Caco-2 (cell line): ENCODE measurements around the gene TNRC6C. TPM values are rescaled to one million over a fixed set of nuclear protein-coding genes. Genes with fewer than 3 reads are reported as not detected.

Experiments
- BruUV-seq: library from RNA; stranded (reverse); fragments of 400-500 nt; replicated peaks from 2 replicates; lab custom pipeline; 2021; lab: Mats Ljungman, UMichigan
- CTCF ChIA-PET: fragments of 300-600 bp; sonication (Branson Sonifier 250); formaldehyde crosslinking; loops from one replicate; lab custom pipeline; 2022; ENCODE audit warnings: antibody characterized with exemption; lab: Charles Lee
- POLR2A ChIA-PET: fragments of 300-600 bp; sonication (Branson Sonifier 250); formaldehyde crosslinking; loops from one replicate; lab custom pipeline; 2022; ENCODE audit warnings: antibody characterized with exemption; lab: Charles Lee
- DNase-seq, 2 experiments: peaks; one replicate each; pipeline versions ENCODE4 v3.0.0 to v3.0.0-alpha.2; 2020 to 2022
- H3K27me3 ChIP-seq: replicated peaks from 2 replicates; pipeline ENCODE4 v1.6.0; 2011; ENCODE audit warnings: low read length; ENCODE audit not compliant: control insufficient read depth, insufficient read depth
- H3K36me3 ChIP-seq: 2 replicates; pipeline ENCODE4 v1.5.1; 2011; ENCODE audit warnings: low read length; ENCODE audit not compliant: control insufficient read depth, insufficient read depth
- H3K4me1 ChIP-seq: fragments of 250-450 bp; sonication (Bioruptor Pico); 2 replicates; pipeline ENCODE4 v1.5.1; 2020; ENCODE audit warnings: mild to moderate bottlenecking
- H3K4me3 ChIP-seq: 2 replicates; pipeline ENCODE4 v1.5.1; 2011; ENCODE audit warnings: low read depth, mild to moderate bottlenecking, control low read depth, low read length
- H3K9me3 ChIP-seq: fragments of 250-450 bp; sonication (Bioruptor Pico); 2 replicates; pipeline ENCODE4 v1.5.1; 2020; ENCODE audit warnings: mild to moderate bottlenecking, moderate library complexity
- H3K27ac Mint-ChIP-seq: one replicate; pipeline ENCODE4 v1.8.0; 2022; ENCODE audit warnings: mixed read lengths; ENCODE audit not compliant: unreplicated experiment
- H3K27me3 Mint-ChIP-seq: one replicate; pipeline ENCODE4 v1.8.0; 2022; ENCODE audit warnings: mixed read lengths; ENCODE audit not compliant: insufficient read depth, unreplicated experiment
- H3K36me3 Mint-ChIP-seq: one replicate; pipeline ENCODE4 v1.8.0; 2022; ENCODE audit warnings: mild to moderate bottlenecking, mixed read lengths; ENCODE audit not compliant: insufficient read depth, unreplicated experiment
- H3K4me1 Mint-ChIP-seq: one replicate; pipeline ENCODE4 v1.8.0; 2022; ENCODE audit warnings: low read depth, mixed read lengths; ENCODE audit not compliant: unreplicated experiment
- H3K4me3 Mint-ChIP-seq: one replicate; pipeline ENCODE4 v1.8.0; 2022; ENCODE audit warnings: mild to moderate bottlenecking, moderate library complexity, mixed read lengths; ENCODE audit not compliant: unreplicated experiment
- H3K9me3 Mint-ChIP-seq: one replicate; pipeline ENCODE4 v1.8.0; 2022; ENCODE audit warnings: mixed read lengths; ENCODE audit not compliant: unreplicated experiment
- CTCF ChIP-seq, 2 experiments: fragments of 200-600 bp in 1 of 2; IDR thresholded peaks; 1 replicate in 1 of 2; 2 replicates in 1 of 2; pipeline versions ENCODE4 v1.5.1 to v1.8.0; 2011 to 2022; ENCODE audit warnings: antibody characterized with exemption in 1 of 2, control low read depth in 1 of 2, inconsistent platforms in 1 of 2, low read depth in 1 of 2, low read length in 1 of 2, mild to moderate bottlenecking in 1 of 2, moderate library complexity in 1 of 2; ENCODE audit not compliant: insufficient read depth in 1 of 2, severe bottlenecking in 1 of 2, unreplicated experiment in 1 of 2
- intact Hi-C: fragments of 100-400 bp; cut with micrococcal nuclease; formaldehyde crosslinking; loops from one replicate; pipeline ENCODE4 v1.10.0; 2022; ENCODE audit not compliant: unreplicated experiment
- total RNA-seq: library from RNA; stranded (reverse); gene quantifications from 2 replicates; pipeline ENCODE4 v1.2.3, GENCODE V29; 2022

The TNRC6C gene
- total RNA-seq, 1 experiment from 2014 or later = 17.9 TPM

- Mint-ChIP-seq H3K27ac (no peak overlapping the region), H3K27me3 (no peaks in the 10 kb centered on the region), H3K36me3 (no peaks in the 10 kb centered on the region), H3K4me3 (no peak overlapping the region), H3K4me1 (peaks cover 18% of the 10 kb centered on the region), H3K9me3 (no peaks in the 10 kb centered on the region)
- Histone ChIP-seq H3K9me3 (no peaks in the 10 kb centered on the region), H3K4me1 (peaks cover 57% of the 10 kb centered on the region), H3K27me3 (no peaks in the 10 kb centered on the region), H3K36me3 (no peaks in the 10 kb centered on the region), H3K4me3 (no peak overlapping the region)
- DNase-seq = no peak
- ChIA-PET CTCF (no interaction called here), POLR2A (no interaction called here)
- no peak for TF ChIP-seq CTCF (IDR thresholded peaks at IDR 0.05; ENCODE audit: insufficient read depth in 1 of 2, low read depth in 1 of 2, low read length in 1 of 2, severe bottlenecking in 1 of 2, unreplicated experiment in 1 of 2)
- intact Hi-C loops = no loop called here
- BruUV-seq = no TSS peak
Observed at GRCh38 chr17:78147315-78147998, 189.0 kb downstream of the TNRC6C start.

DNA sequence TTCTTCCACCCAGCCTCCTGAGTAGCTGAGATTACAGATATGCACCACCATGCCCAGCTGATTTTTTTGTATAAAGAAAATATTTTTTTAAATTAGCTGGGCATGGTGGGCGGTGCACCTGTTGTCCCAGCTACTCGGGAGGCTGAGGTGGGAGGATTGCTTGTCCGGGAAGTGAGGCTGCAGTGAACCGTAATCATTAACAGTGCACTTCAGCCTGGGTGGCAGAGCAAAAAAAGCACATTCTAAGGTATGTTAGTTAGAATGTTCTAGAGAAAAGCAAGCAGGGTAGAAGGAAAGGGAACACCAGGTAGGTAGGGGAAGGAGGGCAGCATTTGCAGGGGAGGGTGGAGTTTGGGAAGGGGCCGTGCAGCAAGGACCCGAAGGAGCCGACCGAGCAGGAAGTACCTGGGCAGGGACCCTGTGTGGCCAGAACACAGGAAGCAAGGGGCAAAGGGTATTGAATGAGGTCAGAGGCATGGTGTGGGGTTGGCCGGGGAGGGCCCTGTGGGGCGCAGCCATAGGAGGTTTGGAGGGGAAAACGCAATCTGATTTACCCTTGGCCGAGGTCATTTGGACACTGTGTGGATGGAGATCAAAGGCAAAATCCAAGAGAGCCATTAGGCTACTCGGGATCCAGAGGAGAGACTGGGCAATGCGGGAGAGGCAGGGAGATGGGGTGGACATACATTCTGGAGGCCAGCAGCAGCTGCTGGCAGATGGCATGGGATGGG is 189.9 kb downstream of the TNRC6C start:
- Histone ChIP-seq H3K36me3 (no peaks in the 10 kb centered on the region), H3K4me3 (no peak overlapping the region), H3K9me3 (no peaks in the 10 kb centered on the region), H3K4me1 (peaks cover 61% of the 10 kb centered on the region), H3K27me3 (no peaks in the 10 kb centered on the region)
- no peaks in the 10 kb centered on the region for H3K36me3 Mint-ChIP-seq
- TF ChIP-seq CTCF (IDR thresholded peaks at IDR 0.05; ENCODE audit: insufficient read depth in 1 of 2, low read depth in 1 of 2, low read length in 1 of 2, severe bottlenecking in 1 of 2, unreplicated experiment in 1 of 2) = no peak
- BruUV-seq = no TSS peak
- peak overlapping the region; percentile 51 for H3K27ac Mint-ChIP-seq
- DNase-seq = peak in 1 of 2 experiments; percentile 35
- H3K4me3 Mint-ChIP-seq = no peak overlapping the region
- H3K9me3 Mint-ChIP-seq = no peaks in the 10 kb centered on the region
- ChIA-PET POLR2A (interaction anchor here (0.6 kb wide), 1 partner anchor 45 kb away, joined by 3 read pairs; no protein-coding TSS in a partner anchor), CTCF (interaction anchor here (0.6 to 0.8 kb wide), 2 partner anchors 21 to 101 kb away, joined by 3 to 4 read pairs; no protein-coding TSS in a partner anchor)
- intact Hi-C loops = no loop called here
- H3K4me1 Mint-ChIP-seq = peaks cover 18% of the 10 kb centered on the region
- no peaks in the 10 kb centered on the region for H3K27me3 Mint-ChIP-seq

GRCh38 chr17:78151514-78152008 is 193.1 kb downstream of the TNRC6C start:
- Mint-ChIP-seq H3K27ac (peak overlapping the region; percentile 91), H3K4me1 (peaks cover 18% of the 10 kb centered on the region), H3K36me3 (peaks cover 7% of the 10 kb centered on the region), H3K4me3 (peak overlapping the region; percentile 48), H3K9me3 (no peaks in the 10 kb centered on the region), H3K27me3 (no peaks in the 10 kb centered on the region)
- Histone ChIP-seq H3K27me3 (no peaks in the 10 kb centered on the region), H3K4me1 (peaks cover 38% of the 10 kb centered on the region), H3K9me3 (no peaks in the 10 kb centered on the region), H3K4me3 (no peak overlapping the region), H3K36me3 (no peaks in the 10 kb centered on the region)
- no TSS peak for BruUV-seq
- POLR2A ChIA-PET = interaction anchor here (0.6 to 1.0 kb wide), 2 partner anchors 10 to 35 kb away, joined by 4 to 11 read pairs; partner anchors contain the start of gene TK1
- intact Hi-C loops = loop anchor here (1.0 to 2.0 kb wide), 2 partner anchors 11 to 23 kb away; partner anchors contain the start of gene TMC6
- CTCF ChIA-PET = interaction anchor here (1.6 kb wide), 1 partner anchor 25 kb away, joined by 8 read pairs; no protein-coding TSS in a partner anchor
- no peak for TF ChIP-seq CTCF (IDR thresholded peaks at IDR 0.05; ENCODE audit: insufficient read depth in 1 of 2, low read depth in 1 of 2, low read length in 1 of 2, severe bottlenecking in 1 of 2, unreplicated experiment in 1 of 2)
- DNase-seq = peak; percentile 82 to 90
